ENCODE results near the gene KRT81. TPM values are rescaled to one million over a fixed set of nuclear protein-coding genes. Genes with fewer than 3 reads are reported as not detected.
"Not testable (repeated sequence)": the region's sequence is repeated elsewhere in the genome, so short reads cannot be mapped to it uniquely, and the experiment has no call there.

KRT81 gene
- total RNA-seq, 1 donor from 2014 or later, result not detected

- H3F3A ChIP-seq (ENCODE audit: low read depth), result no peaks in the 10 kb centered on the region
- H3K9me3 ChIP-seq (ENCODE audit: low read depth), result no peaks in the 10 kb centered on the region
- no peak overlapping the region for H3K4me2 ChIP-seq
- no peak for DNase-seq (ENCODE audit: low spot score)
- H4K20me1 ChIP-seq (ENCODE audit: low read depth), result no peaks in the 10 kb centered on the region
- Mint-ChIP-seq H3K27me3 (ENCODE audit: insufficient read depth, low read depth) (peaks cover 12% of the 10 kb centered on the region), H3K4me1 (no peaks in the 10 kb centered on the region), H3K27ac (no peak overlapping the region), H3K4me3 (no peak overlapping the region), H3K36me3 (no peaks in the 10 kb centered on the region), H3K9me3 (no peaks in the 10 kb centered on the region)
- H3K4me3 ChIP-seq, result no peak overlapping the region
- H3K36me3 ChIP-seq, result no peaks in the 10 kb centered on the region
- no peak overlapping the region for H3K9ac ChIP-seq
- no peak overlapping the region for H3K27ac ChIP-seq
- H3K4me1 ChIP-seq, result no peaks in the 10 kb centered on the region
- TF ChIP-seq EZH2phosphoT487 (IDR thresholded peaks at IDR 0.05) (no peak), EZH2 (IDR thresholded peaks at IDR 0.05) (no peak), CTCF (IDR thresholded peaks at IDR 0.05) (no peak)
- no peaks in the 10 kb centered on the region for H3K79me2 ChIP-seq (ENCODE audit: low read depth)
- peaks cover 59% of the 10 kb centered on the region for H3K27me3 ChIP-seq
- no peak overlapping the region for H2AFZ ChIP-seq (replicated peaks)
These were observed 4.3 kb upstream of the KRT81 start for GRCh38 chr12:52295663-52296062.

- Histone ChIP-seq H3K9ac (no peak overlapping the region), H3F3A (ENCODE audit: low read depth) (no peaks in the 10 kb centered on the region), H2AFZ (replicated peaks) (no peak overlapping the region), H3K79me2 (ENCODE audit: low read depth) (no peaks in the 10 kb centered on the region), H3K4me3 (no peak overlapping the region), H3K4me1 (no peaks in the 10 kb centered on the region), H3K27ac (no peak overlapping the region), H3K27me3 (peaks cover 57% of the 10 kb centered on the region), H3K4me2 (no peak overlapping the region), H3K36me3 (no peaks in the 10 kb centered on the region), H3K9me3 (ENCODE audit: low read depth) (no peaks in the 10 kb centered on the region), H4K20me1 (ENCODE audit: low read depth) (no peaks in the 10 kb centered on the region)
- no peak overlapping the region for H3K4me3 Mint-ChIP-seq
- H3K4me1 Mint-ChIP-seq, result no peaks in the 10 kb centered on the region
- no peaks in the 10 kb centered on the region for H3K9me3 Mint-ChIP-seq
- H3K36me3 Mint-ChIP-seq, result no peaks in the 10 kb centered on the region
- H3K27ac Mint-ChIP-seq, result no peak overlapping the region
- DNase-seq (ENCODE audit: low spot score), result no peak
- TF ChIP-seq EZH2phosphoT487 (IDR thresholded peaks at IDR 0.05), result no peak
- H3K27me3 Mint-ChIP-seq (ENCODE audit: insufficient read depth, low read depth), result peaks cover 12% of the 10 kb centered on the region
These were observed 3.5 kb upstream of the KRT81 start for GRCh38 chr12:52294803-52295202.

- Mint-ChIP-seq H3K4me1 (no peaks in the 10 kb centered on the region), H3K27ac (no peak overlapping the region), H3K9me3 (no peaks in the 10 kb centered on the region), H3K36me3 (no peaks in the 10 kb centered on the region), H3K27me3 (ENCODE audit: insufficient read depth, low read depth) (peaks cover 12% of the 10 kb centered on the region), H3K4me3 (no peak overlapping the region)
- Histone ChIP-seq H3K27me3 (peaks cover 48% of the 10 kb centered on the region), H3F3A (ENCODE audit: low read depth) (no peaks in the 10 kb centered on the region), H3K4me1 (no peaks in the 10 kb centered on the region), H3K27ac (no peak overlapping the region), H3K79me2 (ENCODE audit: low read depth) (no peaks in the 10 kb centered on the region), H2AFZ (replicated peaks) (no peak overlapping the region), H3K4me3 (no peak overlapping the region), H3K36me3 (no peaks in the 10 kb centered on the region), H3K4me2 (no peak overlapping the region), H4K20me1 (ENCODE audit: low read depth) (no peaks in the 10 kb centered on the region), H3K9me3 (ENCODE audit: low read depth) (no peaks in the 10 kb centered on the region), H3K9ac (no peak overlapping the region)
- DNase-seq (ENCODE audit: low spot score), result no peak
- no peak for TF ChIP-seq CTCF (IDR thresholded peaks at IDR 0.05)
- no peak for TF ChIP-seq EZH2phosphoT487 (IDR thresholded peaks at IDR 0.05)
- no peak for TF ChIP-seq EZH2 (IDR thresholded peaks at IDR 0.05)
These were observed 2.6 kb upstream of the KRT81 start for GRCh38 chr12:52293926-52294325.

GRCh38 chr12:52290483-52291134 is 725 bp downstream of the KRT81 start:
- H3K27ac Mint-ChIP-seq, H3K4me1 ChIP-seq, H3K36me3 ChIP-seq: not testable (repeated sequence)

GRCh38 chr12:52287816-52288805 is 3.2 kb downstream of the KRT81 start:
- H3K36me3 Mint-ChIP-seq; H3K79me2 ChIP-seq (ENCODE audit: low read depth); H3K4me1 ChIP-seq; H4K20me1 ChIP-seq (ENCODE audit: low read depth); H3K27ac Mint-ChIP-seq; H3K4me2 ChIP-seq; DNase-seq (ENCODE audit: low spot score); H3K4me1 Mint-ChIP-seq; H3K36me3 ChIP-seq; H3K4me3 Mint-ChIP-seq; H3K9ac ChIP-seq; H3K4me3 ChIP-seq; H3K27me3 Mint-ChIP-seq (ENCODE audit: insufficient read depth, low read depth); H3K9me3 Mint-ChIP-seq; H3K9me3 ChIP-seq (ENCODE audit: low read depth); H3F3A ChIP-seq (ENCODE audit: low read depth); H3K27ac ChIP-seq; H2AFZ ChIP-seq (replicated peaks): not testable (repeated sequence)
- peaks cover 13% of the 10 kb centered on the region for H3K27me3 ChIP-seq

More at GRCh38 chr12:52290483-52291134, 725 bp downstream of the KRT81 start:
- not testable (repeated sequence) for H4K20me1 ChIP-seq (ENCODE audit: low read depth); H3K36me3 Mint-ChIP-seq; H3K79me2 ChIP-seq (ENCODE audit: low read depth); H3K4me3 Mint-ChIP-seq; H3K4me3 ChIP-seq; H3K9me3 ChIP-seq (ENCODE audit: low read depth); H2AFZ ChIP-seq (replicated peaks); H3K4me2 ChIP-seq; H3K27ac ChIP-seq; H3F3A ChIP-seq (ENCODE audit: low read depth); H3K9ac ChIP-seq; H3K4me1 Mint-ChIP-seq; DNase-seq (ENCODE audit: low spot score); H3K9me3 Mint-ChIP-seq
- peaks cover 24% of the 10 kb centered on the region for H3K27me3 ChIP-seq
- peaks cover 12% of the 10 kb centered on the region for H3K27me3 Mint-ChIP-seq (ENCODE audit: insufficient read depth, low read depth)

Measured in neural progenitor cell (in vitro differentiated cells).